ENCODE results near the gene VARS1. TPM values are rescaled to one million over a fixed set of nuclear protein-coding genes. Genes with fewer than 3 reads are reported as not detected.
"Not testable (repeated sequence)": the region's sequence is repeated elsewhere in the genome, so short reads cannot be mapped to it uniquely, and the experiment has no call there.

VARS1 gene
- total and polyA plus RNA-seq, 2 of the 4 experiments (the other 2 are of a cell fraction) = 41.2 to 42.0 TPM

- H3K9me1 ChIP-seq (ENCODE audit: insufficient read depth, low read length); H3K18ac ChIP-seq (ENCODE audit: low read depth, low read length); H3K56ac ChIP-seq (ENCODE audit: extremely low read depth, insufficient read depth, low read length); H4K20me1 ChIP-seq (ENCODE audit: insufficient read depth, low read length); H2BK15ac ChIP-seq (ENCODE audit: low read depth, low read length); H3K4ac ChIP-seq (ENCODE audit: low read depth, low read length); H3K23ac ChIP-seq (ENCODE audit: low read depth, low read length); H3K27ac ChIP-seq (ENCODE audit: insufficient read depth, low read length); H4K5ac ChIP-seq (ENCODE audit: low read depth, low read length); POLR2A ChIA-PET (ENCODE audit: unreplicated experiment); in situ Hi-C loops (cut with MboI; ENCODE audit: low sequenced_read_pairs); H2AFZ ChIP-seq (replicated peaks; ENCODE audit: low read length, poor library complexity); H2BK120ac ChIP-seq (ENCODE audit: low read depth, low read length); intact Hi-C loops (cut with micrococcal nuclease); H3K27me3 ChIP-seq (ENCODE audit: control insufficient read depth, insufficient read depth, low read length); H4K8ac ChIP-seq (ENCODE audit: low read depth in 2 of 2, low read length in 2 of 2); H4K91ac ChIP-seq (ENCODE audit: insufficient read depth, low read depth, low read length); H3K36me3 ChIP-seq (ENCODE audit: control insufficient read depth, insufficient read depth, low read length); CTCF ChIA-PET; H3K9ac ChIP-seq (ENCODE audit: low read depth, low read length); H2AK9ac ChIP-seq (replicated peaks; ENCODE audit: low read depth, low read length, poor library complexity); ATAC-seq (ENCODE audit: low read depth); DNase-seq; H2AK5ac ChIP-seq (ENCODE audit: low read depth, low read length); H3K14ac ChIP-seq (replicated peaks; ENCODE audit: low read depth, low read length); H3K9me3 ChIP-seq (ENCODE audit: control insufficient read depth, insufficient read depth, low read length); H3K4me1 ChIP-seq (ENCODE audit: control insufficient read depth, insufficient read depth, low read length); dilution Hi-C loops (cut with HindIII; ENCODE audit: low sequenced_read_pairs, unreplicated experiment); H2BK20ac ChIP-seq (ENCODE audit: low read depth, low read length): not testable (repeated sequence)
- Histone ChIP-seq H2BK5ac (ENCODE audit: low read depth, low read length, poor library complexity, severe bottlenecking) (peak overlapping the region; percentile 31), H3K4me3 (ENCODE audit: insufficient read depth, low read depth, low read length) (peak overlapping the region; percentile 15; the same call in 1 of the 2 replicates), H3K4me2 (ENCODE audit: low read depth, low read length) (peak overlapping the region; percentile 75), H3K79me1 (ENCODE audit: low read depth in 1 of 2, low read length in 2 of 2) (peaks cover 11 to 43% of the 10 kb centered on the region in 2 experiments)
- BruUV-seq (replicated peaks) = TSS peak; percentile 81
- WGBS, 2 experiments (ENCODE audit: extremely low coverage in 2 of 2, insufficient read length in 1 of 2) = 92% methylated on average over 4 of the region's 37 CpGs; no CpG with 5 or more reads in 1 of the 2 experiments
Observed at GRCh38 chr6:31817133-31817928, 21.8 kb upstream of the VARS1 start.

Measured in IMR-90 (cell line).